Stimulated activated CD4-positive, alpha-beta T cell treated with anti-CD3 and anti-CD28 coated beads, Interleukin-1b, Interleukin-23, amount 100 ng/mL, for 24 hours (primary cell): ENCODE results near the gene TBPL1.

Experiments
- DNase-seq, 4 experiments: peaks; one replicate each; pipeline ENCODE4 v3.0.0-alpha.2; 2020; ENCODE audit warnings: low read depth in 4 of 4, low spot score in 1 of 4

The TBPL1 gene

DNA sequence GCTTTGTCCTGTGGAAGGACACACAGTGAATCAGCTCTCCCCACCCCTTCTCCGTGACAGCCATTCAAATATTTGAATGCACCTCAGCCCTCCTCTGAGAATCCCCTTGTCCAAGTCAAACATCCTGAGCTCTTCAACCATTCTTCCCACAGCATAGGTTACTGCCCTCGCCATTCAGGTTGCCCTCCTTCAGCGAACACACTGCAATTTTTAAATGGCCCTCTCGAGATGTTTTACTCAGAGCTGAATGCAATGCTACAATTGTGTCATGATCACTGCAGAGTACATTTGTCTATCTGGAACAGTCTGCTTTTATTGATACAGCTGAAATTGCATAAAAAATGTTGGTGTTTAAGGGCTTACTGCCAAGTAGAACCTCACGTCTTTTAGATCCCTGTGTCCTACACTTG lies 50.5 kb downstream of the TBPL1 start:
- DNase-seq: no peak

- DNase-seq: no peak
Observed at GRCh38 chr6:134004714-134005113, 51.7 kb downstream of the TBPL1 start.

DNA sequence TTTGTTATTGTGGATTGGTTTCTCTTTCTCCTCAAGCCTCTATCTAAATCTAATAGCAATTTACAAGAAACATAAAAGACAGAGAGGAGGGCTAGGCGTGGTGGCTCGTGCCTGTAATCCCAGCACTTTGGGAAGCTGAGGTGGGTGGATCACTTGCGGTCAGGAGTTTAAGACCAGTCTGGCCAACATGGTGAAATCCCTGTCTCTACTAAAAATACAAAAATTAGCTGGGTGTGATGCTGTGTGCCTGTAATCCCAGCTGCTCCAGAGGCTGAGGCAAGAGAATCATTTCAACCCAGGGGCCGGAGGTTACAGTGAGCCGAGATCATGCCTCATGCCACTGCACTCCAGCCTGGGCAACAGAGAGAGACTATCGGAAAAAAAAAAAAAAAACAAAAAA lies 52.8 kb downstream of the TBPL1 start:
- no peak for DNase-seq

DNA sequence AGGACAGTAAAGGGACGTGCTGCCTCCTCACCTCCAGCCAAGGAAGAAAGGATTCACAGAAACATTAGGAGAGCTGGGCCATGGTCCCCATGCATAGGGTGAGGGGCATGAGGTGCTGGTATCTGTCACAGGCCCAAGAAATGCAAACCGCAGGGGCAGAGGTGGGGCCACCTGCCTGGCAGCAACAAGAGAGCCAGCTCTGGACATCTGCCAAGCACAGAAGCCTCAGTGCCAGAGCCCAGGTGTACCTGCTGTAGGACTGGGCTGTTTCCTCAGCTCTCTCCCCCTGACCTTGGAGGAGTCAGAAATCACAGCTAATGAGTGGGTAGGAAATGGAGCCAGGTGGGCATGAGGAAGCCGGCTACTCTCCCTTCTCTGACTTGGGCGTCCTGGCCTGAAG lies 54.1 kb downstream of the TBPL1 start:
- DNase-seq: no peak

GRCh38 chr6:134009876-134010275 lies 56.9 kb downstream of the TBPL1 start:
- DNase-seq: no peak

DNA sequence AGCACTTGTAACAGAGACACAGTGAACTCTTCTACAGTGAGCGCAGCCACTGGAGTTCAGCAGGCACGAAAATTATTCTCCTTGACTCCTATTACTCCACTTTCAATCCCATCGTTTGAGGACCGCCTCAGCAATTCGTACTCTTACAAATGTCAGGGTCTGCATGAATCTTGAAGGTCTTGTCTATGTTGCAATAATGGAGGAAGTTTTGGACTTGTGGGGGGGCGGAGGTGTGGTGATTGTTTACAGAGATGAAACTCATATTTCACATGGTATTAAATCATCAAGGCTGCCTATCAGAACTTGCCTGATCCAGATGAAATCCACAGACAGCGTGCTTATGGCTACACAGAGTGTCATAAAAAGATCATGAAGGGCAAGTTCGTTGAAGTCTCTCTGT lies 57.4 kb downstream of the TBPL1 start:
- DNase-seq: no peak

- no peak for DNase-seq
Observed at GRCh38 chr6:134010974-134011373, 58.0 kb downstream of the TBPL1 start.

- DNase-seq: no peak
Observed at GRCh38 chr6:134014588-134015137, 61.6 kb downstream of the TBPL1 start.

GRCh38 chr6:134015719-134016557 lies 62.9 kb downstream of the TBPL1 start:
- DNase-seq: no peak

DNA sequence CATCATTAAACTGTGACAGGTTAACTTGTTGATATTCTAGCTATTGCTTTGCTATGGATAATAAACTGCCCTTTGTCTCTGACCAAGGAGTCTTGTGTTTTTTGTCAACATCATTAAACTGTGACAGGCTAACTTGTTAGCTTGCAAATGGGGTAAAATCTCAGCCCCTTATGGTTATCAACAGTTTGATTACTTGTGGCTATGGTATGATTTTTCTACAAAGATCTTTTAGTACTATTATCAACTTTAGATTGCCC lies 63.5 kb downstream of the TBPL1 start:
- DNase-seq: no peak

DNA sequence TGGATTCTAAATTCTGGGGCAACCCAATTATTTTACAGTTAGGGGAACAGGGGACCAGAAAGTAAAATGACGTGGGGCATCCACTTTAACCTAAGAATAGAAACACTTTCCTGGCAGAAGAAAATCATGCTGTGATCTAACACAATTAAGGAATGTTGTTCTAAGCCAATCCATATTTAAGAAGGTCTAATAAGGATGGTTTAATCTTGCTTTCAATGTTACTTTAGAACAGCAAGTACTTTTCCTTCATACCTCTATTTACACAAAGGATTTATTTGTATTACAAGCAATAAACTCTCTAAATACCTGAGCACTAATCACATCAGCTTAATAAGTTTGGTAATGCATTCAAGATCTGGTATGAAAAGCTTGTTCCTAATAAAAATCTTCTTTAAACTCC lies 67.0 kb downstream of the TBPL1 start:
- DNase-seq: no peak

GRCh38 chr6:134020543-134020942 lies 67.5 kb downstream of the TBPL1 start:
- DNase-seq: no peak

- no peak for DNase-seq
Observed at GRCh38 chr6:134020968-134021367, 67.9 kb downstream of the TBPL1 start.

DNA sequence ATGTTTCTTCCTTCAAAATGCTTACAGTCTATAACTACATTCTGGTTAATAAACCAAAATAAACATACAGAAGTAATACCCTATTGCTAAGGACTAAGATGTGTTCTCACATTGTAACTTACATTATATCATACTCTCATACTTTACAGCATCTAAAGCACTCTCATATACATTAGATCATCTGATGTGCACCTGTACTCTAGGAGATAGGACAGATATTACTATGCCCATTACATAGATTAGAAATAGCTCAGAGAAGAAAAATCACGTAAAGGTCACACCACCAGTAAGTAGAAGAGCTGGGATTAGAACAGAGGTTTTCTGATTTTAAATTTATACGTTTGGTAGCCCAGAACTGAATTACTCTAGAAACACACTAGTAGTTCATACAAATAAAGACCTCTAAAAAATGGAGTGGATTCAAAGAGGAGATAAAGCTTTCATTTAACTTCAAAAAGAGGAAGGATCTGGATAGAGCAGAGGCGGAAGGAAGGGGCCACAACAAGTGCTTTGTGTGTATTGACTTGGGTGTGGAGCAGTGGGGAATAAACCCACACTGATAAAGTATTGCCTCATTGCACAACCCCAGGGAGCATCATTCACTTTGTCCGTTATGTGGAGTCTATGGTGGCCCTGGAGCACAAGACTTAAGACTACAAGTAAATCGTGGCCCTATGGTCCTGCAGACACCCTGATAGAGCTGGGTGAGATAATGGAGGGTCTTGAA lies 68.5 kb downstream of the TBPL1 start:
- no peak for DNase-seq

- no peak for DNase-seq
Observed at GRCh38 chr6:134022650-134023049, 69.6 kb downstream of the TBPL1 start.

DNA sequence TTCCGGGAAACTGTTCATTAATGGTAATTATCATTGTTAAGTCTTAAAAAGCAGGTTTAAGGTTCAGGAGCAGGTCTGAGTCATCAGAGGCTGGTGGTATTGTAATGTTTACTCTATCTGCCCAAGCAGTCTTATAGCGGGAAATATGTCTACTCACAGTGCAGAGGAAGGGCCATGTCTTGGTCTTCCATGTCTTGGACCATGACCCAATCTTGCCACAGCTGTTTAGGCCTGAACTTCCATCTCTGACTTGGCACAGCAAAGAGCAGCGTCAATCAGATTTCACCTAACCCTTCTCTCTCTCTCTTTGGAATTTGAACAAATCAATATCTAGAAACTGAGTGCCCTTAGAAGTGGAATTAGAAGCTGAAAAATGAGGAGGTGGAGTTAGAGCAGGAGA lies 73.6 kb downstream of the TBPL1 start:
- no peak for DNase-seq

- no peak for DNase-seq
Observed at GRCh38 chr6:134028438-134028837, 75.4 kb downstream of the TBPL1 start.

DNA sequence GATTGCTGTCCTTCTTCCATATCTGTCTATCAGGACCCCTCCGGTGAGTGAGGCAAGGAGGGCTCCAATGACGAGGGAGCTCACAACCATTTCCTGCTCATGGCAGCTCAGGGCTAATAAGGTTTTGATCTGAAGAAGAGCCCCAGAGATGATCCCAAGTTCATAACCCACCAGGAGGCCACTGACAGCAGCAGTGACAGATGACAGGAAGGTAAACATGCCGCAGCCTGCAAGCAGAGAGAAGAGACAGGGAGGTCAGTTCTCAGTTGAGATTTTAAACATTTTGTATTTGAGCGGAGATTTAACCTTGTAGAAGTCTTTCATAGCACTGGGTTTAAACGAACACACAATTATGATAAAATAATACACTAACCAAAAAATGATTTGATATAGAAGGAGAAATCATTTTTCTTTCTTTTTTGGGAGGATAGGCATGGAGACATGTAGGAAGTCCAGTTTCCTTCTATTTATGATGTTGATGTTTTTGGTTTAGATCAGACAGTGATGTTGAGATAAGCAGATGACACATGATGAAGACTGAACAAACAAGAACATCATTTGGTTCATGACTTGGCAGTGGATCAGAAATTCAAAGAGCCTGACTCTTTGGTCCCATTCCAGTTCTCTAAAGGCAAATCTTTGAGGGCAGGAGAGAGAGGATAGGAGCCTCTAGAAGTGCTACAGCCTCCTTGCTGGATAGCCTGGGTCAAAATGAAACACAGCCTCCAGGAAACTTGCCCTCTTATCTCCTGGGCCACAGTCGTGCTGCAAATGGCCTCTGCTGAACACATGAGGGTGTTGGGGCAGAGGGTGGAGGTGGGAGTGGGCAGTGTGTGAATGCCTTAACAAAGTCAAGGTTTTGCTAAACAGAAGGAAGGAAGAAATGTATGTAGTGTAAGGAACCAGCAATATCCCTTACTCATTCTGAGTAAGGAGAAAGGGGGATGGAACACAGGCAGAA lies 76.8 kb downstream of the TBPL1 start:
- no peak for DNase-seq

- DNase-seq: no peak
Observed at GRCh38 chr6:134031696-134032255, 78.8 kb downstream of the TBPL1 start.

DNA sequence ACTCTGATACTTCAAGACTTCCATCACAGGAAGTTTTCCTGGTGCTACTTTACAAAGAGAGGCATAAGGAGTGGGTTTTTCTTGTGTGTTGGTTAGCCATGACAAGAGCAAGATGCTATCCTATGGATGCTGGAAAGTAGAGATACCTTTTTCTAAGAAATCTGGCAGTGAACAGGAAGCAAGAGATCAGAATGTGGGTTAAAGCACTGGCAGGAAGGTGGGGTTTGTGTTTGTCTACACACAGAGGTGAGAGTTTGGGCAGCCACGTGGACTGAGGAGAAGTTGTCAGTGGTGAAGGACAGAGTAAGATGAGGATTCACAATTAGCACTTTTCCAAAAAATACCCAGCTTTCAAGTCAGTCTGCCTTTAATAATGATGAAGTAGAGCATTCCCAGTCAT lies 81.5 kb downstream of the TBPL1 start:
- DNase-seq: no peak
